ENCODE results near the gene SEC22A. TPM values are rescaled to one million over a fixed set of nuclear protein-coding genes. Genes with fewer than 3 reads are reported as not detected.

Gene SEC22A
- total RNA-seq, 2 donors from 2014 or later = 26.8 to 34.9 TPM

DNA sequence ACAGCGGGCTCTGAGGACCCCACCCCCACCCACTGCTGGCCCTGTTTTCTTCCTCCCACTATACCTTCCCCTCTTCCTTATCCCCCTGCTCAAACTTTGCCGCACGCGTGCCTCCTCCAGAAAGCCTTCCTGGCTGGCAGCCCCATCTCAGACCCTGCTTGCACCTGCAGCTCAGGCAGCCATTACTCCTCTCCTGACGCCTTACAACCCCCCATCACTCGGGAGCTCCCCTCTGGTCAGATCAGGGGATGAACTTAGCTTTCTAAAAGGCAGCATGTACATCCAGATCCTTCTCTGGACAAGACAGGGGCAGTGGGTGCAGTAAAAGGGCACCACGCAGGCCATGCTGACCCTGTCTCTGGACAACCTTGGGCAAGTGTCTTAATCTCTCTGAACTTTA is 94.5 kb downstream of the SEC22A start:
- no peaks in the 10 kb centered on the region for H3K9me3 ChIP-seq
- H3K27me3 ChIP-seq (replicated peaks; ENCODE audit: insufficient read depth) = no peaks in the 10 kb centered on the region
- H3K4me3 ChIP-seq = no peak overlapping the region
- no peaks in the 10 kb centered on the region for H3K4me1 ChIP-seq (replicated peaks)
- TF ChIP-seq POLR2AphosphoS5 (IDR thresholded peaks at IDR 0.05) (no peak), POLR2A (IDR thresholded peaks at IDR 0.05) (no peak), CTCF (IDR thresholded peaks at IDR 0.05) (no peak)
- H3K27ac ChIP-seq = no peak overlapping the region
- DNase-seq (ENCODE audit: low spot score) = no peak
- WGBS = 87% methylated on average over 7 of the region's 7 CpGs
- no peaks in the 10 kb centered on the region for H3K36me3 ChIP-seq
- intact Hi-C loops (cut with DNase I) = no loop called here

DNA sequence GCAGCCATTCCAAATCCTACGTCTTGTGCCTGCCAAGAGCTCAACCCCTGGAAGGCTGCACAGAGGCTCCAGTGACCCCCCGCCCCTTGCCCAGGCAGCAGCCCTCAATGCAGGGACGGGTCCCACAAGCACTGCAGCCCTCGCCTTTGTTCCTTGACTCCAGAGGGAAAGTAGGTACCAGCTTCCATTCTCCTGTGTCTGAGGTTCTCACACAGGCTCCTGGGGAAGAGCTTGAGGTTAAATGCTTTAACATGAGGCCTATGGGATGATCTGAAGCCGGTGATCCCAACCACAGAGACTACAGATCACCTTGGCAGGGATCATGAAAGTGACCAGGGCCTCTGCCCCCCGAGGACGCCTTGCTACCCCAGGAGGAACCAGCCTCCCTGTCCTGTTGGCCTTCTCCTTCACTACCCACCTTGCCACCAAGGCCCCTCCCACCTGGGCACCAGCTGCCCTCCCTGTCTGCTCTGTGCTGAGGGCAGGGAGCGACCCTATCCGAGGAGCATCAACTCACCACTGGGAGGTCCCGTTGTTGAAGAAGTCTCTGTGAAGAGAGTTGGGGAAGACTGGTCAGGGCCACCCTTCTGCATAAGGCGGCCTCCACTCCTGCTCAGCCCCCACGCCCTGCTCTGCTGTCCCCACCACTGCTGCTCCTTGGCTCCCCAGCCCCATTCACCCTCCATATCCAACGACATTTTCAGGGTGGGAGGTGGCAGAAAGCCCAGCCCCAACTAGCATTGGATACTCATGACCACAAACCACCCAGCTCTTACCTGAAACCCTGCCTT is 95.3 kb downstream of the SEC22A start:
- no peaks in the 10 kb centered on the region for H3K36me3 ChIP-seq
- intact Hi-C loops (cut with DNase I) = no loop called here

DNA sequence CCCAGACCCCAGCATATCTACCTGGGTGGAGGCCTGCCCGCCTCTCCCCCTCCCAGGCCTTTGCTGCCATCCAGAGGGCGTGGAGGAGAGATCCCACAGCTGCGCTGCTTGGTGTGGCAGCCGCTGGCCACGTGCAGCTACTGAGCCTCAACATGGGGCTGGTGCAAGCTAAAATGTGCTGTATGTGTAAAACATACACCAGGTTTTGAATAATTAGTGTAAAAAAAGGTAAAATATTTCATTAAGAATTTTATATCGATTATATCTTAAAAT is 95.8 kb downstream of the SEC22A start:
- H3K36me3 ChIP-seq = no peaks in the 10 kb centered on the region
- 84% methylated on average over 6 of the region's 6 CpGs for WGBS

More for the DNA sequence above, 95.3 kb downstream of the SEC22A start:
- no peaks in the 10 kb centered on the region for H3K27me3 ChIP-seq (replicated peaks; ENCODE audit: insufficient read depth)
- TF ChIP-seq POLR2AphosphoS5 (IDR thresholded peaks at IDR 0.05) (no peak), POLR2A (IDR thresholded peaks at IDR 0.05) (no peak), CTCF (IDR thresholded peaks at IDR 0.05) (no peak)
- no peaks in the 10 kb centered on the region for H3K4me1 ChIP-seq (replicated peaks)
- H3K9me3 ChIP-seq = no peaks in the 10 kb centered on the region
- 88% methylated on average over 13 of the region's 13 CpGs for WGBS
- no peak overlapping the region for H3K27ac ChIP-seq
- H3K4me3 ChIP-seq = no peak overlapping the region
- DNase-seq (ENCODE audit: low spot score) = no peak

GRCh38 chr3:123298903-123299302 is 97.2 kb downstream of the SEC22A start:
- no peak for TF ChIP-seq POLR2A (IDR thresholded peaks at IDR 0.05)
- no peak for TF ChIP-seq CTCF (IDR thresholded peaks at IDR 0.05)
- no peak for TF ChIP-seq POLR2AphosphoS5 (IDR thresholded peaks at IDR 0.05)
- H3K36me3 ChIP-seq = no peaks in the 10 kb centered on the region

More for the DNA sequence above, 95.8 kb downstream of the SEC22A start:
- no peaks in the 10 kb centered on the region for H3K4me1 ChIP-seq (replicated peaks)
- H3K4me3 ChIP-seq = no peak overlapping the region
- no peak overlapping the region for H3K27ac ChIP-seq
- H3K27me3 ChIP-seq (replicated peaks; ENCODE audit: insufficient read depth) = no peaks in the 10 kb centered on the region
- no peaks in the 10 kb centered on the region for H3K9me3 ChIP-seq
- intact Hi-C loops (cut with DNase I) = no loop called here
- TF ChIP-seq CTCF (IDR thresholded peaks at IDR 0.05) = no peak
- TF ChIP-seq POLR2AphosphoS5 (IDR thresholded peaks at IDR 0.05) = no peak
- no peak for TF ChIP-seq POLR2A (IDR thresholded peaks at IDR 0.05)
- no peak for DNase-seq (ENCODE audit: low spot score)

DNA sequence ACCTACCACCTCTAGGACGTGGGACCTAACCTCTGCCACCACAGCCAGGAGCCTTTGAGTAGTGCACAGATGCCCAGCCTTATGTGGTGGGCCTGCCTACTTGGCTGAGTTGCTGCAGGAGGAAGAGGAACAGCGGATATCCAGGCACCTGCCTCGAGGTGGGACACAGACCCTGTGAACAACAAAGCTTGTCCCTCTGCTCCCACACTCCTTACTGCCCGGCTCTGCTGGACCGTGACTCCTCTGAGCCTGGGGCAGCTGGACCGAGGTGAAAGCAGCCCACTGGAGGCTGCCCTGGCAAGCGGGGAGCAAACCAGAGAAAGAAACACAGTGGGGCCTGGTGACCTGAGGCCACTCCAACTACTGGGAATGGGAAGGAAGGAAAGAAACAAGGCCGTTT is 97.8 kb downstream of the SEC22A start:
- Histone ChIP-seq H3K4me3 (no peak overlapping the region), H3K27ac (no peak overlapping the region), H3K27me3 (replicated peaks; ENCODE audit: insufficient read depth) (no peaks in the 10 kb centered on the region), H3K36me3 (no peaks in the 10 kb centered on the region), H3K4me1 (replicated peaks) (no peaks in the 10 kb centered on the region), H3K9me3 (no peaks in the 10 kb centered on the region)
- intact Hi-C loops (cut with DNase I) = no loop called here
- DNase-seq (ENCODE audit: low spot score) = no peak
- 88% methylated on average over 7 of the region's 8 CpGs for WGBS
- TF ChIP-seq POLR2A (IDR thresholded peaks at IDR 0.05) = no peak

More at GRCh38 chr3:123298903-123299302, 97.2 kb downstream of the SEC22A start:
- intact Hi-C loops (cut with DNase I) = no loop called here
- Histone ChIP-seq H3K4me3 (no peak overlapping the region), H3K9me3 (no peaks in the 10 kb centered on the region), H3K4me1 (replicated peaks) (no peaks in the 10 kb centered on the region), H3K27me3 (replicated peaks; ENCODE audit: insufficient read depth) (no peaks in the 10 kb centered on the region), H3K27ac (no peak overlapping the region)
- WGBS = 66% methylated on average over 5 of the region's 5 CpGs
- no peak for DNase-seq (ENCODE audit: low spot score)

Data from prostate gland (tissue), 2 donors.